Fibroblast of the aortic adventitia (primary cell): ENCODE results near the gene PEX11A. TPM values are rescaled to one million over a fixed set of nuclear protein-coding genes. Genes with fewer than 3 reads are reported as not detected.

ENCODE experiments used
- DNase-seq: peaks from one replicate; pipeline ENCODE4 v3.0.0-alpha.2; 2010; ENCODE audit warnings: low read depth
- H3K4me3 ChIP-seq: 2 replicates; pipeline ENCODE4 v1.5.1; 2011; ENCODE audit warnings: low read depth, mild to moderate bottlenecking, control low read depth, low read length, moderate library complexity
- CTCF ChIP-seq: IDR thresholded peaks from 2 replicates; pipeline ENCODE4 v1.5.1; 2011; ENCODE audit warnings: mild to moderate bottlenecking, low read length, control low read depth, inconsistent platforms; ENCODE audit not compliant: insufficient read depth
- total RNA-seq: library from RNA; depleted of rRNA; stranded (reverse); fragments of >200 nt; gene quantifications from 2 replicates; pipeline ENCODE4 v1.2.3, GENCODE V29; 2012; ENCODE audit warnings: low replicate concordance

The PEX11A gene
- total RNA-seq, 1 donor, result 8.7 TPM

DNA sequence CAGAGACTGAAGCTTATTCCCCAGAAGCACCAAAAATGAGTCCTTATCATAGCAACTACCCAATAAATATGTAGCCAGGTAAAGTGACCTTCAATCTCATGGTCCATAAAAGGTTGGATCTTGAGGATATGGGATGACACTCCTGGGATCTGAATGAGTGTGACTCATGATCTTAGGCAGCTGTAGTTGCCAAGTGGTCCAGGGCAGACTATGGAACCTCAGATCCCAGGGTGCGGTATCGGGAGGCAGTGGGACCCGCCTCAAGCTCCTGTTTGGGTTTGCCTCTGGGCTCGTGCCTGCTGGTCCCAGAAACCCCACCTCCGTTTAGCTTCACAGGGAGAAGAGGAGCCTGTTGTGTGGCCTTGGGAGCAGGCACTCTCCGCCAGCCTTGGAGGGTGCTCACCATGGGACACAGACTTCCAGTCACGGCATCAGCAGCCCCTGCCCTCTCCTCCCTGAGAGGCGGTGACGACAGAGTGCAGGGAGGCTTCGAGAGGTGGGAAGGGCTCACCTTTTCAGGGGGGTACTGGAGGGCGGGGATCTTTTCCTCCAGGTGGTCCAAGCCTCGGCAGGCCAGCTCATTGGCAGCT, 19.5 kb downstream of the PEX11A start:
- H3K4me3 ChIP-seq, result no peak overlapping the region
- no peak for DNase-seq
- no peak for TF ChIP-seq CTCF

DNA sequence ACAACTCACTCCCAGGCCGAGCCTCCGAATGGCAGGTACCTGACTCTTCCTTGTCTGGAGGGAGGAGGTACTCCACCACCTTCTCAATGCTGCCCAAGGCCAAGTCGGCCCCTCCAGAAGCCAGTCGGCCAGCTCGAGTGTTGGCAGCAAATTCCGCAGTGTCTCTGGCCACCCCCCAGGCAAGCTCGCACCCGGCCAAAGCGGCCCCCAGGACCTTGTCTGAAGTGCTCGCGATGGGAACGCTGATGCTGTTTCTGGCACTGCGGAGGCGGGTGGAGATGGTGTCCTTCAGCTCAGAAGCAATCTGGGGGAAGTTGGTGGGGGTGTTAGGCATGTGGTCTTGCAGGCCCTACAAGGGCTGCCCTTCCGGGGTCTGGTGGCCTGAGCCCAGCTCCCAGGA, 20.6 kb downstream of the PEX11A start:
- TF ChIP-seq CTCF, result no peak
- DNase-seq, result no peak
- no peak overlapping the region for H3K4me3 ChIP-seq

DNA sequence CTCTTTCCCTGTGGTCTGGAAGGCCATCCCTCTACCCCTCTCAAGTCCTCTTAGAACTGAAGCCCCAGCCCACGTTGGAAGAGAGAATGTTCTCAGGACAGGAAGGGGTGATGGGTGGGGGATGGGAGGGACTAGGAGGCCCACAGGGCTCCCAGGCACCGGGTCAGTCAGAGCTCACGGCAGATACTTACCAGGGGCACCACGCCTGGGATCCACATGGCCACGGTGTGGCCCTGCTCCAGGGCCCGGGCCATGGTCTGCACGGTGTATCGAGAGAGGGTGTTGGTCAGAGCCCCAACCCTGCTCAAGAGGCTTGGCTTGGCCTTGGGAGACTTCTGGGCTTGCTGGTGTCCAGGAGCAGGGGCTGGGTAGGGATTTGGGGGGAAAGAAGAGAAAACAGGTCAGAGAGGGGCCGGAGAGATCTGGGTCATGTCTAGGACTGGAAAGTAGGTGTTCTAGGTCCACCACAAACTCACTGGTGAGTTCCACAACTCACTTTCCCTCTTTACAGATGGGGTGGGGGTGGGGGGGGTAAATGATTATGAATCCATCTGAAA, 21.2 kb downstream of the PEX11A start:
- no peak overlapping the region for H3K4me3 ChIP-seq
- no peak for DNase-seq
- no peak for TF ChIP-seq CTCF

DNA sequence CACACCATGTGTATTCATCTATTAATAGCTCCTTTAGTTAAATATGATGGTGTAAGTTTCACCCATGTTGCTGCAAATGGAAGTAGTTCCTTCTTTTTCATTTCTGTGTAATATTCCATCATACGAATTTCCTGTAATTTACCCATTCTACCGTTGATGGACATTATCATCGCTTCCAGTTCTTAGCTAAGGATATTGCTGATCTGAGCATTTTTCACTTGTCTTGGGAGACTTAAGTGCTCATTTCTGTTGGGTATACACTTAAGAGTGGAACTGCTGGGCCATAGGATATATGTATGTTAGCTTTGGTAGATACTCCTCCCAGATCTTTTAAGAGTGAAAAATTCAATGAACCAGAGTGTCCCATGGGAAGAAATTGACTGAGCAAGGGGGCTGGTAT, 22.4 kb downstream of the PEX11A start:
- DNase-seq, result no peak
- TF ChIP-seq CTCF, result no peak
- no peak overlapping the region for H3K4me3 ChIP-seq

- no peak for TF ChIP-seq CTCF
- DNase-seq, result no peak
- H3K4me3 ChIP-seq, result no peak overlapping the region
Measured at GRCh38 chr15:89667706-89667960, 22.9 kb downstream of the PEX11A start.

DNA sequence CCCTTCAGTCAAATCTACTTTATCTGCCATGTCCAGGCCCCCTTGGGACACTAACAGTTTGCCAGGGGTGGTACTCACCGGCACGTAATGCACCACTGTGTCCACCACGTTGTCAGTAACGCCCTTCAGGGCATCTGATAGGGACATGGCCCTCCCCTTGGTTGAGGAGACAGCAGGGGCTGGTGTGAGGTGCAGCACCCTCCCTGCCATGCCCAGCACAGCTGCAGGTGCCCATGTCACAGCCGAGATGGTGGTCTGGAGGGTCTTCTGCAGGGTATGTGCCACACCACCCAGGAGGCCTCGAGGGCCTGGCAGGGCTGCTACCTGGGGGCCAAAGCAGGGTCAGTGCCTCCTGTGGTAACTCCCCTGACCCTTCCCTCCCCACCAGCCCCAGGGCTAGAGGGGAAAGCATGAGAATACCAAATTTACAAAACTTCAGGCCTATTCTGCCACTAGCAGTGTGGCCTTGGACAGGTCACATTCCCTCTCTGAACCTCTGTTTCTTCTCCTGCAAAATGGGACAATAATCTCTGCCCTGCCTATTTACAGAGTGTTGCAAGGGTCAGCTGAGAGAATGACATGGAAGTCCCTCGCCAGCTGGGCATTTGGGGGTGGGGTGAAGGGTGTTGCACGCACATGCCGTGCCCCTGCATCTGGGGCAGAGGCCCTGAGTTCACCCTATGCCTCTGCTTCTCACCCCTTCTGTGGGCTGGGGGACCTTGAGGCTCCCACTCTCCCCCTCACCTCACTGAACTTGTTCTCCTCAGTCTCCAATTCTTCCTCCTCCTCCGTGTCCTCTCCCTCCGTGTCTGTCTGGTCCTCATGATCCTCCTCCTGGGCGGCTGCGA, 23.5 kb downstream of the PEX11A start:
- DNase-seq, result no peak
- H3K4me3 ChIP-seq, result no peak overlapping the region
- TF ChIP-seq CTCF, result no peak
